ENCODE results near the gene IP6K3.

The IP6K3 gene

GRCh38 chr6:33688451-33689147 lies 58.1 kb downstream of the IP6K3 start:
- DNase-seq (ENCODE audit: low read depth): no peak

GRCh38 chr6:33688006-33688405 lies 58.7 kb downstream of the IP6K3 start:
- no peak for DNase-seq (ENCODE audit: low read depth)

GRCh38 chr6:33686981-33687975 lies 59.4 kb downstream of the IP6K3 start:
- DNase-seq (ENCODE audit: low read depth): no peak

- DNase-seq (ENCODE audit: low read depth): no peak
Measured at GRCh38 chr6:33686225-33686924, 60.3 kb downstream of the IP6K3 start.

GRCh38 chr6:33685411-33686224 lies 61.1 kb downstream of the IP6K3 start:
- DNase-seq (ENCODE audit: low read depth): no peak

- no peak for DNase-seq (ENCODE audit: low read depth)
Measured at GRCh38 chr6:33684983-33685382, 61.7 kb downstream of the IP6K3 start.

GRCh38 chr6:33684428-33684896 lies 62.2 kb downstream of the IP6K3 start:
- DNase-seq (ENCODE audit: low read depth): no peak

- no peak for DNase-seq (ENCODE audit: low read depth)
Measured at GRCh38 chr6:33683576-33684427, 62.9 kb downstream of the IP6K3 start.

- DNase-seq (ENCODE audit: low read depth): peak; percentile 23
Measured at GRCh38 chr6:33683051-33683571, 63.6 kb downstream of the IP6K3 start.

GRCh38 chr6:33682341-33682740 lies 64.4 kb downstream of the IP6K3 start:
- no peak for DNase-seq (ENCODE audit: low read depth)

- DNase-seq (ENCODE audit: low read depth): no peak
Measured at GRCh38 chr6:33679761-33680160, 66.9 kb downstream of the IP6K3 start.

- no peak for DNase-seq (ENCODE audit: low read depth)
Measured at GRCh38 chr6:33678932-33679490, 67.7 kb downstream of the IP6K3 start.

GRCh38 chr6:33678233-33678931 lies 68.3 kb downstream of the IP6K3 start:
- DNase-seq (ENCODE audit: low read depth): no peak

- DNase-seq (ENCODE audit: low read depth): no peak
Measured at GRCh38 chr6:33677689-33678088, 69.0 kb downstream of the IP6K3 start.

GRCh38 chr6:33677143-33677660 lies 69.5 kb downstream of the IP6K3 start:
- no peak for DNase-seq (ENCODE audit: low read depth)

GRCh38 chr6:33676416-33677142 lies 70.1 kb downstream of the IP6K3 start:
- no peak for DNase-seq (ENCODE audit: low read depth)

- no peak for DNase-seq (ENCODE audit: low read depth)
Measured at GRCh38 chr6:33675968-33676367, 70.7 kb downstream of the IP6K3 start.

GRCh38 chr6:33673851-33674250 lies 72.9 kb downstream of the IP6K3 start:
- DNase-seq (ENCODE audit: low read depth): no peak
